Activated T-helper 1 cell treated with anti-CD3 and anti-CD28 coated beads, Interleukin-12 subunit alpha, Interleukin-12 subunit beta, Interleukin-2, Interleukin-4 antibody, amounts not matched to agents 30 ng/mL and 10 ng/mL and 1 ng/mL, durations not matched to agents 14 hours and 24 hours and 36 hours (primary cell): ENCODE data around the gene STRN3. TPM values are rescaled to one million over a fixed set of nuclear protein-coding genes. Genes with fewer than 3 reads are reported as not detected.
"Not testable (repeated sequence)": the region's sequence is repeated elsewhere in the genome, so short reads cannot be mapped to it uniquely, and the experiment has no call there.

Source experiments
- DNase-seq: peaks from one replicate; pipeline ENCODE4 v3.0.0; 2021; ENCODE audit warnings: low spot score
- H3K27ac Mint-ChIP-seq: one replicate; pipeline ENCODE4 v1.8.0; 2021; ENCODE audit warnings: mild to moderate bottlenecking, mixed read lengths
- H3K27me3 Mint-ChIP-seq: one replicate; pipeline ENCODE4 v1.8.0; 2022; ENCODE audit warnings: mild to moderate bottlenecking, moderate library complexity, mixed read lengths; ENCODE audit not compliant: insufficient read depth
- H3K36me3 Mint-ChIP-seq: one replicate; pipeline ENCODE4 v1.8.0; 2021; ENCODE audit warnings: low read depth, mixed read lengths
- H3K4me1 Mint-ChIP-seq: one replicate; pipeline ENCODE4 v1.8.0; 2021; ENCODE audit warnings: low read depth, mixed read lengths
- H3K4me3 Mint-ChIP-seq: one replicate; pipeline ENCODE4 v1.8.0; 2021; ENCODE audit warnings: mild to moderate bottlenecking, moderate library complexity, mixed read lengths
- H3K9me3 Mint-ChIP-seq: one replicate; pipeline ENCODE4 v1.8.0; 2021; ENCODE audit warnings: mixed read lengths
- intact Hi-C: fragments of 100-400 bp; cut with micrococcal nuclease; formaldehyde crosslinking; loops from one replicate; pipeline ENCODE4 v1.15.1; 2024
- total RNA-seq: library from RNA; stranded (reverse); gene quantifications from 2 replicates; pipeline ENCODE4 v1.2.3, GENCODE V29; 2022

The STRN3 gene
- total RNA-seq, 1 donor from 2014 or later = 25.9 TPM

DNA sequence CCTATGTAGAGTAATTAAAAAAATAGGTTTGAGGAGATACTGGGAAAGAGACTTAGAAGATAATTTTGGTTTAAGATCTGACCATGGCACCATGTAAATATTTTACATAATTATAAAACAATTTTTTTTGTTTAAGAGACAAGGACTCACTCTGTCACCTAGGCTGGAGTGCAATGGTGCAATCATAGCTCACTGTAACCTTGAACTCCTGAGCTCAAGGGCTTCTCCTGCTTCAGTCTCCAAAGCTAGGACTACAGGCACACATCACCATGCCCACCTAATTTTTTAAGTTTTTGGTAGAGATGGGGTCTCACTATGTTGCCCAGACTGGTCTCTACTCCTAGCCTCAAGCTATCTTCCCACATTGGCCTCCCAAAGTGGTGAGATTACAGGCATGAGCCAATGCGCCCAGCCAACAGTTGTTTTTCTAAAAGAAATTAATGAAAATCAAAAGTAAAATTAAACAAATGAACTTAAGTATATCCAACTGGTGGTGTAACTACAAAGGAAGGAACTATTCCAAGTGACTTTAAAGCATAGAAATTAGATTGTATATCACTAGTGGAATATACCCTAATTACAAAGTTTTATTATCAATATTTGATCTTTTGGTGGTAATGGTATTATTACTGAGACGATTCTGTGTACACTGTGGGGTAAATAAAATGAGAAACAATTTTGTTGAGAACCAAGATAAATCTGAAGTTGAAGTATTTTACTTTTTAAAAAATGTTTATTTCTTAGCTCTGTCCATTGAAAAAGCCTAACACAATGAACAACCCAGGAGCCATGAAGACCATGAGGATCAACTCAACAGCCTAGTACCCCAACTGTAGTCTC is 122.7 kb downstream of the STRN3 start:
- Mint-ChIP-seq H3K27ac (no peak overlapping the region), H3K4me3 (no peak overlapping the region), H3K4me1 (no peaks in the 10 kb centered on the region), H3K27me3 (no peaks in the 10 kb centered on the region), H3K36me3 (peaks cover 27% of the 10 kb centered on the region), H3K9me3 (no peaks in the 10 kb centered on the region)
- no peak for DNase-seq
- intact Hi-C loops = no loop called here

DNA sequence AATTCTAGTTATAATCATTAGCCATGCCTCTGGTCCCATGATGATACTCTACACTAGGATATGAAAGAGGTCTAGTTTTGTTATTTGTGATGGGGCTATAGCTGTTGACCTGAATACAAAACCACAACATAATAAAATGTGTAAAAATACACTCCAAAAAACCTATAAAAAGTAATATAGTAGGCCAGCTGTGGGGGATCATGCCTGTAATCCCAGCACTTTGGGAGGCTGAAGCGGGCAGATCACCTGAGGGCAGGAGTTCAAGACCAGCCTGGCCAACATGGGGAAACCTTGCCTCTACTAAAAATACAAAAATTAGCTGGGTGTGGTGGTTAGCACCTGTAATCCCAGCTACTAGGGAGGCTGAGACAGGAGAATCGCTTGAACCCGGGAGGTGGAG is 129.1 kb downstream of the STRN3 start:
- H3K27me3 Mint-ChIP-seq, H3K4me3 Mint-ChIP-seq, intact Hi-C loops, H3K4me1 Mint-ChIP-seq, H3K27ac Mint-ChIP-seq, DNase-seq, H3K9me3 Mint-ChIP-seq: not testable (repeated sequence)
- peaks cover 36% of the 10 kb centered on the region for H3K36me3 Mint-ChIP-seq

DNA sequence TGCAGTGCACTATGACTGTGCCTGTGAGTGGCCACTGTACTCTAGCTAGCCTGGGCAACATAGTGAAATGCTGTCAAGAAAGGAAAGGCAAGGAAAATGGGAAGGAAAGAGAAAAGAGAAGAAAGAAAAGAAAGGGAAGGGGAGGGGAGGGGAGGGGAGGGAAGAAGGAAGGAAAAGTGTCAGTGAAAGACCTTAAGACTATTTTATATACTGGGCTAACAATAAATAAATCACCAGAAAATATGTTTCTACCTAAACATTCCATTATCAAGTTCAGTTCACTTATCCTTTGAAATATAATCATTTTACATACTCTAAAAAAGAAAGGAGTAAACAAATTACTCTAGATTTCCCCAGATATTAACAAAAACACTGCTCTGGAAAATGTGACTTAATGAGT is 129.7 kb downstream of the STRN3 start:
- intact Hi-C loops = no loop called here
- no peak for DNase-seq
- Mint-ChIP-seq H3K27me3 (no peaks in the 10 kb centered on the region), H3K36me3 (peaks cover 33% of the 10 kb centered on the region), H3K9me3 (no peaks in the 10 kb centered on the region), H3K4me1 (no peaks in the 10 kb centered on the region), H3K27ac (no peak overlapping the region), H3K4me3 (no peak overlapping the region)

DNA sequence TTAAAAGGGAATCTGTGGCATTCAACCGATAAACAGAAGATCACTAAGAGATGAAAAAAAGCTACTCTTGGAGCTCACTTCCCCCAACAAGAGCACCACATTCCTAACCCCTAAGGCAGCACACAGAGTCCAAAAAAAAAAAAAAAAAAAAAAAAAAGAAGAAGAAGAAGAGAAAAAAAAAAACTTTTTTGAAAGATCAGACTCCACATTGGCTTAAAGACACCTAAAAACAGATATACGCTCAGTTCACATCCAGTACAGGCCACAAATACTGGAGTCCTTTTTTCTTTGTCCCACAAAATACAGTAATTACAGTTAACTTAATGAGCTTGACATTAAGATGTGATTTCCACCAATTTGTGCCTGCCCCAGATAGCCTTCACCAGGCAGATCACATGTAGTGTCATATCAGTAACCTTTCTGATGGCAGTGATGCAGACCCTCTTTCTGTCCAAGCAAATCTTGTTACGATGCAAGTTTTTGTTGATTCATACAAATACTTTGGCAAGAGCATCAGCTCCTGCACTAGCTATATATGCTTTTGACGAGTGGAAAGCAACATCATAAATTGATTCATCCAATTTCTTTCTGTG is 131.2 kb downstream of the STRN3 start:
- intact Hi-C loops = no loop called here
- DNase-seq = no peak
- no peaks in the 10 kb centered on the region for H3K9me3 Mint-ChIP-seq
- H3K4me1 Mint-ChIP-seq = no peaks in the 10 kb centered on the region
- H3K36me3 Mint-ChIP-seq = peaks cover 31% of the 10 kb centered on the region
- no peaks in the 10 kb centered on the region for H3K27me3 Mint-ChIP-seq
- no peak overlapping the region for H3K27ac Mint-ChIP-seq
- no peak overlapping the region for H3K4me3 Mint-ChIP-seq

DNA sequence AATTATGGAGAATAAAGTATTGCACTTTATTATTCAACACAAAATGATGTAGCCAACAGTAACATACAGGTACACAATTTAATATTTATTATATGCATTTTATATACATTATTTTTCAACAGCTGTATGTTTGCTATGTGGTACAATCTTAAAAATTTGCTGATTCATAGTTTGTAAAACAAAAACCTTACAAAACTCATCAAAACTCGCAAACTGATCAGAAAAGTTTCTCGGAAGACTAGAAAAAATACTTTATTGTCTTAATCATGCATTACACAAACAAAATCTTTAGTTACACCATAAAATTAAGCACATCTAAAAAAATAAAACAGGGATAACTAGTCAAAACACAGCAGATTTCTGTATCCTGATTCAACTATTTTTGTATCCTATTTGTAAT is 132.4 kb downstream of the STRN3 start:
- no peak overlapping the region for H3K4me3 Mint-ChIP-seq
- no peak overlapping the region for H3K27ac Mint-ChIP-seq
- no peaks in the 10 kb centered on the region for H3K9me3 Mint-ChIP-seq
- no peaks in the 10 kb centered on the region for H3K4me1 Mint-ChIP-seq
- no peaks in the 10 kb centered on the region for H3K27me3 Mint-ChIP-seq
- peaks cover 23% of the 10 kb centered on the region for H3K36me3 Mint-ChIP-seq
- intact Hi-C loops = no loop called here
- no peak for DNase-seq

DNA sequence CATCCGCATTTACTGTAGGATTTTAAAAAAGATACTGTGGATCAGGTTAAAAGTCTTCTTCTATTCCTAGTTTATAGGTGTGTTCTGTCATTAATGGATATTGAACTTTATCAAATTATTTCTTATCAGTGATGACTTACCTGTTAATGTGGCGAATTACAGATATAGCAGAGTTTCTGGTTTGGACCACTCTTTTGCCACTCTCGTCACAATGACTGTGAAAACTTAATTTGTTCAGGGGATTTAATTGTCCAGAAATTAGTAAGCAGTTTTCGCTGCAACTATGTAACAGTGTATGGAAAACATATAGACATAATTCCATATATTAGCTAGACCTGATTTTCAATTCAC is 137.0 kb downstream of the STRN3 start:
- Mint-ChIP-seq H3K36me3 (peaks cover 2% of the 10 kb centered on the region), H3K9me3 (no peaks in the 10 kb centered on the region), H3K27me3 (no peaks in the 10 kb centered on the region), H3K4me1 (no peaks in the 10 kb centered on the region), H3K4me3 (no peak overlapping the region), H3K27ac (no peak overlapping the region)
- intact Hi-C loops = no loop called here
- DNase-seq = no peak

DNA sequence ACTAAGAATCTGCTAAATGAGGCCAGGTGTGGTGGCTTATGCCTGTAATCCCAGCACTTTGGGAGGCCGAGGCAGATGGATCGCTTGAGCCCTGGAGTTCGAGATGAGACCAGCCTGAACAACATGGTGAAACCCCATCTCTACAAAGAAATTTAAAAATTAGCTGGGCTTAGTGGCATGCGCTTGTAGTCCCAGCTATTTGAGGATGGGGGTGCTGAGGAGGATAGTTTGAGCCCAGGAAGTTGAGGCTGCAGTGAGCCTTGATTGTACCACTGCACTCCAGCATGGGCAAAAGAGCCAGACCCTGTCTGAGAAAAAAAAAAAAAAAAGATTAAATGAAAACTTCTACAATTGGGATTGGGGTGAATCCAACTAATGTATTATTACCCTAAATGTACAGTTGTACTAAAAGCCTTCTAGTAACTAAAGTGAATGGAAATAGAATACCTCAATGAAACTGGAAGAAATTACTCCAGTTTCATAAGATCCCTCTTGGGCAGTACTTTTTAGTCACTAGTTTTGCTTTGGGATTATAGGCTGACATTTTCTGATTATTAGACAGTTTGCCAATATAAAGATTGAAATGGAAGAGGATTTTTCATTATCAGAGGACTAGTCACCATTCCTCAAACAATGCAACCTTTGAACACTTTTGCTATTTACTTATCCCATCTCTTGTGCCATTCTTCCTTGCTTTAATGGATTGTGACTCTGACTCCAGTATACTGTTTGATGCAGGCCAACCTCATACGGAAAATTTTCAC is 137.5 kb downstream of the STRN3 start:
- intact Hi-C loops = no loop called here
- Mint-ChIP-seq H3K4me1 (no peaks in the 10 kb centered on the region), H3K27ac (no peak overlapping the region)

DNA sequence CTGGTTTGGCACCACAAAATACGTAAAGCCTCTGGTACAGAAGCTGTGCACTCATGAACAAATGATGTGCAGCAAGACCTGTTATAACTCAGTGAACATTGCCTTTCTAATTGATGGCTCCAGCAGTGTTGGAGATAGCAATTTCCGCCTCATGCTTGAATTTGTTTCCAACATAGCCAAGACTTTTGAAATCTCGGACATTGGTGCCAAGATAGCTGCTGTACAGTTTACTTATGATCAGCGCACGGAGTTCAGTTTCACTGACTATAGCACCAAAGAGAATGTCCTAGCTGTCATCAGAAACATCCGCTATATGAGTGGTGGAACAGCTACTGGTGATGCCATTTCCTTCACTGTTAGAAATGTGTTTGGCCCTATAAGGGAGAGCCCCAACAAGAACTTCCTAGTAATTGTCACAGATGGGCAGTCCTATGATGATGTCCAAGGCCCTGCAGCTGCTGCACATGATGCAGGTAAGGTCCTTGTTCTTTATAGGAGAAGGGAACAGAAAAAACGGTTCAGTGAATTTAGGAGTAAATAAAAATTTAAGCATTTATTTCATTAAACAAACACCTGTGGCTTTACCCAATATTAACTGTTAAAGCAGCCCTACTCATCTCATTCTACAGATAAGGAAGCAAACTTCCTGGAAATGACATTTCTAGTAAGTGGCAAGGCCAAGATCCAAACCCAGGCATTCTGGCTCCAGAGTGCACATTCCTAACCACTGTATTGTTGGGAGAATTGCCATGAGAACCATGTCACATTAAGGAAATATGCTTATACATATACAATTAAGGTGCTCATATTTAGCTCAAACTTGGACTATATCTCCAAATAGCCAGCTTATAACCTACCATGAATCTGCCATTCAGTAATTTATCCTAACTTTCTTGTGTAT is 140.1 kb downstream of the STRN3 start:
- no peak overlapping the region for H3K4me3 Mint-ChIP-seq
- intact Hi-C loops = no loop called here
- DNase-seq = no peak
- no peaks in the 10 kb centered on the region for H3K9me3 Mint-ChIP-seq
- H3K4me1 Mint-ChIP-seq = no peaks in the 10 kb centered on the region
- H3K36me3 Mint-ChIP-seq = no peaks in the 10 kb centered on the region
- H3K27ac Mint-ChIP-seq = no peak overlapping the region
- H3K27me3 Mint-ChIP-seq = peaks cover 2% of the 10 kb centered on the region

More for the DNA sequence above, 137.5 kb downstream of the STRN3 start:
- Mint-ChIP-seq H3K27me3 (no peaks in the 10 kb centered on the region), H3K4me3 (no peak overlapping the region), H3K9me3 (no peaks in the 10 kb centered on the region), H3K36me3 (peaks cover 2% of the 10 kb centered on the region)
- no peak for DNase-seq

DNA sequence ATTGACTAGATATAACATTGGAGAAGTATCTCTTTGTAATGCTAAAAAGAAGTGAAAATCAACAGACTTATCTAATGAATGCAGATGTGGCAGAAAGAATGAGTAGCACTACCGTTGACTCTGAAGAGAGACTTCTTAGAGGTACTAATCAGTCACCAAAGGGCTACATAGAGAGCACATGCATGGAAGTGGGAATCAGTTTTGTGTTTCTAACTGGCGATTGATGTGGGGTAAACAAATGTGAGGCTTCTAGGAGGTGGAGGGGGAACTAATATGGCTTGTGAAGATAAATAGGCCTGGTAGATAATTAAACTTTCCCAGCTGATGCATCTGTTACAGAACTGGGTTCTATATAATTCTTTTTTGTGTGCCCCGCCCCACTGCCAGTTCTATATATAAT is 141.3 kb downstream of the STRN3 start:
- no peaks in the 10 kb centered on the region for H3K4me1 Mint-ChIP-seq
- peaks cover 2% of the 10 kb centered on the region for H3K27me3 Mint-ChIP-seq
- no peak overlapping the region for H3K4me3 Mint-ChIP-seq
- no peaks in the 10 kb centered on the region for H3K36me3 Mint-ChIP-seq
- intact Hi-C loops = no loop called here
- no peaks in the 10 kb centered on the region for H3K9me3 Mint-ChIP-seq
- no peak for DNase-seq
- no peak overlapping the region for H3K27ac Mint-ChIP-seq

DNA sequence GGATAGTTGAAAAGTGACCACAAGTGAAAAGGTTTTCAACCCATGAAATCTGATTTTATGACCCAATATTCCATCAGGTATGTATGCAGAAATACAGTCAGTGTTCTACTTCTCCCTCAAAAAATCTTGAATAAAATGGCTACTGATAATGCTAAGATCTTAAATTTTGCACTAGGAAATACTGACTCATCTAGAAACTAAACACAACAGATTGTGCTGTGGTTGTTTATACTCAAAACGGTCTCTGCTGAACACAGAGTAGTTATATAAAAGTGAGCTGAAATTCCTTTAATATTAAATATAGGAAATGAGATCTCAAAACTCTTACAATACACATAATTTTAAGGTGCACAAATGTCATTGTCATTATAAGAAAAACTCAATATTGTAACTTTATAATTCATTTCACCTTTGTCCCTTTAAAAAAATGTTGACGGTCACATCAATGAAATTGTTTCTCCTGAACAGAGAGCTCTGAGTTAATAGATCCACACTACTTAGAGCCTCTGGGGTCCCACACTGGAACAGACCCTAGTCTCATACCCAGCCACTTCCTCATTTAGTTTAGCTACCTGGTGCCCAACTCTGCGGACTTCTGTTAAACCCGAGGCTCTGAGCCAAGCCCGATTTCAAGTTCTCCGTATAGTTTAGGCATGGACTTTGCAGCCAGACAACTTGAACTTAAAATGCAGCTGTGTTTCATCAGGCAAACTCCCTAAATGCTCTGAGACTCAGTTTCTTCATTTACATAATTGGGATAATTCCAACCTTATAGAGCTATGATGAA is 142.5 kb downstream of the STRN3 start:
- intact Hi-C loops = no loop called here

DNA sequence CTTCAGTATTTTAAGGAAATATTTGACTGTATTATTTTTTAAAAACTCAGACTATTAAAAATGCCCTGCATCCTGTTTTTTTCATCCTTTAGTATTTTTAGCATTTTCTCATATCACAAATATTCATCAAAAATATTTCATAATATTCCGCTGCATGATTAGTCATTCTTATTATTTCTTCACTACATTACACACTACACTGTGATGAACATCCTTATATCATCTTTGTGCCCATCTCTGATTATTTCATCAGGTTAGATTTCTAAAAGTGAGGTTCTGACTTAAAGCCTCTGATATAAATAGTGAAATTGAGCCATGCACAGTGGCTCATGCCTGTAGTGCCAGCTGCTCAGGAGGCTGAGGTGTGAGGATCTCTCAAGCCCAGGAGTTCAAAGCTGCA is 143.7 kb downstream of the STRN3 start:
- H3K36me3 Mint-ChIP-seq = no peaks in the 10 kb centered on the region
- no peaks in the 10 kb centered on the region for H3K4me1 Mint-ChIP-seq
- intact Hi-C loops = no loop called here
- H3K9me3 Mint-ChIP-seq = no peaks in the 10 kb centered on the region
- H3K4me3 Mint-ChIP-seq = no peak overlapping the region
- no peak overlapping the region for H3K27ac Mint-ChIP-seq
- DNase-seq = no peak
- H3K27me3 Mint-ChIP-seq = peaks cover 8% of the 10 kb centered on the region

More for the DNA sequence above, 142.5 kb downstream of the STRN3 start:
- Mint-ChIP-seq H3K27ac (no peak overlapping the region), H3K27me3 (peaks cover 2% of the 10 kb centered on the region), H3K4me3 (no peak overlapping the region), H3K36me3 (no peaks in the 10 kb centered on the region), H3K9me3 (no peaks in the 10 kb centered on the region), H3K4me1 (no peaks in the 10 kb centered on the region)
- no peak for DNase-seq

DNA sequence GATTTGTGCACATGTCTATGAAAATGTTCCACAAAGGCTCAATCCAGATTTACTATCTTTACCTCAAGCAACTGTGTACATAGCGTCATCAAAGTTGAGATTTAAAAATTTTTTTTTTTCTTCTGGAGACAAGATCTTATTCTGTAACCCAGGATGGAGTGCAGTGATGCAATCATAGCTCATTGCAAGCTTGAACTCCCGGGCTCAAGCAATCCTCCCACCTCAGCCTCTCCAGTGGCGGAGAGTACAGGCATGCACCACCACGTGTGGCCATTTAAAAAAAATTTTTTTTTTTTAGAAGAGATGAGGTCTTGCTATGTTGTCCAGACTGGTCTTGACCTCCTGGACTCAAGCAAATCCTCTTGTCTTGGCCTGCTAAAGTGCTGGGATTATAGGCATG is 149.5 kb downstream of the STRN3 start:
- no peak overlapping the region for H3K4me3 Mint-ChIP-seq
- peaks cover 5% of the 10 kb centered on the region for H3K4me1 Mint-ChIP-seq
- peaks cover 47% of the 10 kb centered on the region for H3K27me3 Mint-ChIP-seq
- intact Hi-C loops = no loop called here
- no peaks in the 10 kb centered on the region for H3K9me3 Mint-ChIP-seq
- H3K36me3 Mint-ChIP-seq = no peaks in the 10 kb centered on the region
- DNase-seq = no peak
- no peak overlapping the region for H3K27ac Mint-ChIP-seq
